ENCODE results near the gene CPN2.

DNA sequence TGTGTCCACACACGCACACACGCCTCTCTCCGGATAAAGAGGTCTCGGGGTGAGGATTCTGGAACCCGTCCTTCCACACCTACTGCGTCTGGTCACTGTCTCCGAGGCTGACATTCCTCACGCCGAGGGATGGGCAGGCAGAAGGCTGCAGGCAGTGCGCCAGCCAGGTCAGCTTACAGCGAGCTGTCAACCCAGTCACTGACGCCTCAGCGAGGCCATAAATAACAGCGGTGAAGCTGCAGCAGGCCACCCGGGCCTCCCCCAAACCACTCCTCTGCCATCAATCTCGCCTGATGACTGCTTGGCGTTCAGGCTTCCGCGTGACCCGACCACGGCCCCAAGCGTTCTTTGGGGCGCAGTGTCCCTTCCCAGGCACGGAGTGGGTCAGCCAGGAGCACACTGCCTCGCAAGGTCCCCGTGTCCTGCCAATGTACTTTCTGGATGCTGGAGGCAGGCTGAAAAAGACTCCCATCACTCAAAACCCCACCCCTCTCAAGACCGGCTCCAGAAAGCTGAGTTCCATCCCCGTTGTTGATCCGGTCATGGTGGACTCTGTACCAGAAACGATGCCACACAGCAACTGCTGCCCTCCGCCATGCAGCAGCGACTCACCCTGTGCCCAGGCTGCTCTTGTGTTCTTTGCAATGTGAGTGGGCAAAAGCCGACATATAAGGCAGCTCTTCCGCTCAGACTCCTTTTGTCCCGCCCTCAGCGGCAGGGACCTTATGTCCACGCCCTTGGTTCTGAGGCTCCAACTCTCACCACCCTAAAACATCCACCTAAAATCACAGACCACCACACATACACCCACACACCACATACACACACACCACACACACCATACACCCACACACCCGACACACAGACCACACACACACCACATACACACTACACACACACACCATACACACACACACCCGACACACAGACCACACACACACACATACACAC, 27.1 kb downstream of the CPN2 start:
- TF ChIP-seq CTCF (IDR thresholded peaks at IDR 0.05), result no peak
- peak; percentile 68 to 82 (median 75) for TF ChIP-seq POLR2AphosphoS5 (IDR thresholded peaks at IDR 0.05)
- no peak for TF ChIP-seq POLR2A (IDR thresholded peaks at IDR 0.05)

Measured in transverse colon (tissue), 4 donors.